Large intestine (tissue), 12 donors: ENCODE data around the gene VCP. TPM values are rescaled to one million over a fixed set of nuclear protein-coding genes. Genes with fewer than 3 reads are reported as not detected.
A peak's percentile ranks its signal among the peaks of the same experiment; 100 is the strongest.

Source experiments
- DNase-seq, 2 donors: peaks; one replicate each; pipeline versions ENCODE4 v3.0.0 to v3.0.0-alpha.2; 2013
- H3K27ac ChIP-seq: one replicate; pipeline ENCODE4 v1.5.1; 2013; ENCODE audit warnings: low read length
- H3K27me3 ChIP-seq: 2 replicates; pipeline ENCODE4 v1.6.1; 2013; ENCODE audit warnings: low read length; ENCODE audit not compliant: control insufficient read depth, insufficient read depth
- H3K36me3 ChIP-seq: 2 replicates; pipeline ENCODE4 v1.6.1; 2013; ENCODE audit warnings: low read length; ENCODE audit not compliant: control insufficient read depth, insufficient read depth
- H3K4me1 ChIP-seq: one replicate; pipeline ENCODE4 v1.6.1; 2013; ENCODE audit warnings: low read length; ENCODE audit not compliant: control insufficient read depth, insufficient read depth
- H3K4me3 ChIP-seq: one replicate; pipeline ENCODE4 v1.5.1; 2013; ENCODE audit warnings: low read length
- H3K9me3 ChIP-seq: one replicate; pipeline ENCODE4 v1.6.1; 2013; ENCODE audit warnings: mild to moderate bottlenecking, low read depth, low read length, moderate library complexity; ENCODE audit not compliant: control insufficient read depth
- WGBS: methylation state at CpG from one replicate; pipeline ENCODE4 v1.1.5; 2013; ENCODE audit warnings: low lambda C conversion rate; ENCODE audit not compliant: insufficient coverage; 5-methylcytosine and 5-hydroxymethylcytosine counted together
- long read RNA-seq, 11 donors: transcript quantifications; one replicate each; lab custom pipeline, GENCODE V29; 2026
- polyA plus RNA-seq: library from polyadenylated mRNA; unstranded; fragments of 120-200 nt; gene quantifications from one replicate; pipeline ENCODE4 v1.2.1, GENCODE V29; 2013

VCP gene
- polyA plus RNA-seq = 189 TPM
- long read RNA-seq, donor 1, full-length matches to known transcripts = 23 of 31 reads
- long read RNA-seq, donor 1, partial matches to known transcripts = 8 of 31 reads
- long read RNA-seq, donor 1, other reads (novel, unspliced or antisense) = 0 of 31 reads
- long read RNA-seq, donor 2, full-length matches to known transcripts = 52 of 91 reads
- long read RNA-seq, donor 2, partial matches to known transcripts = 32 of 91 reads
- long read RNA-seq, donor 2, other reads (novel, unspliced or antisense) = 7 of 91 reads
- long read RNA-seq, donor 3 = 0 reads
- long read RNA-seq, donor 4 = 0 reads
- long read RNA-seq, donor 5, full-length matches to known transcripts = 25 of 25 reads
- long read RNA-seq, donor 5, partial matches to known transcripts = 0 of 25 reads
- long read RNA-seq, donor 5, other reads (novel, unspliced or antisense) = 0 of 25 reads
- long read RNA-seq, donor 6, full-length matches to known transcripts = 54 of 86 reads
- long read RNA-seq, donor 6, partial matches to known transcripts = 27 of 86 reads
- long read RNA-seq, donor 6, other reads (novel, unspliced or antisense) = 5 of 86 reads
- long read RNA-seq, donor 7, full-length matches to known transcripts = 14 of 21 reads
- long read RNA-seq, donor 7, partial matches to known transcripts = 7 of 21 reads
- long read RNA-seq, donor 7, other reads (novel, unspliced or antisense) = 0 of 21 reads
- long read RNA-seq, donor 8, full-length matches to known transcripts = 34 of 73 reads
- long read RNA-seq, donor 8, partial matches to known transcripts = 34 of 73 reads
- long read RNA-seq, donor 8, other reads (novel, unspliced or antisense) = 5 of 73 reads
- long read RNA-seq, donor 9, full-length matches to known transcripts = 45 of 57 reads
- long read RNA-seq, donor 9, partial matches to known transcripts = 12 of 57 reads
- long read RNA-seq, donor 9, other reads (novel, unspliced or antisense) = 0 of 57 reads
- long read RNA-seq, donor 10, full-length matches to known transcripts = 49 of 65 reads
- long read RNA-seq, donor 10, partial matches to known transcripts = 16 of 65 reads
- long read RNA-seq, donor 10, other reads (novel, unspliced or antisense) = 0 of 65 reads
- long read RNA-seq, donor 11, full-length matches to known transcripts = 31 of 44 reads
- long read RNA-seq, donor 11, partial matches to known transcripts = 7 of 44 reads
- long read RNA-seq, donor 11, other reads (novel, unspliced or antisense) = 6 of 44 reads

DNA sequence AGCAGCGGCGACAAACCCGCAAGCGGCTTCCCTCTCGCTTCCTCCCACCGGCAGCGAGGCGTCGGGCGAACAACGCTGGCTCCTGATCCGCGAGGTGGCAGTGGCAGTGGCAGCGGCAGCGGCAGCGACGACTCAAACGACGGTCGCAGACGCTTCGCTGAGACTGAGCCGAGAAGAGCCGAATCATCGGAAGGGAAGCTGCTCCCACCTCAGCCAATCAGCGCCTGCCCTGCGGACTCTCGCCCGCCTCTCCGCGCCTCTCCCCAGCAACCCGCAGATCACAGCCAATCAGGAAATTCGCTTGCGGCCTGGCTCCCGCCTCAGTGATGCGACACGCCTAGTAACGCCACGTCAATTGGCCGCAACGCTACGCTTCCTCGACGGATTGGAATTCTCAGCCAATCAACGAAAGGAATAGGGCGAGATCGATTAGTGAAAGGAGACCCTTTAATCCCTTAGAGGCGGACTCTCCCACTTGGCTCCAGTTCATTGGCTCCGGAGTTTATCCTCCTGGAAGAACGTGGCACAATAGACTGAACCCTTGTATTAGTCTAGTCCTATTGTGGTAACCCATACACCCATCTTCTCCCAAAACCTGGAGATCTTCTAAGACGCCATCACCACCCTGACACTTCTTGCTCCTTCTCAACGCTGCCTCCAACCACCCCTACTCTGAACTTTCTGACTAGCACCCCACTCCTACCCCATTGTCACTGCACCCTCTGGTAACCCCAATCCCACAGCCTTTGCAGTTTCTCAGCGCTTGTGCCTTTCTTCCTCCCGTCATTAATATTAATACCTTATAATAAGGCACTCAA lies at the start of gene VCP:
TSS of gene VCP (minus strand) at position 165 of the 818 bp plus-strand sequence. CDS start 272 bp downstream, outside the sequence.
- H3K36me3 ChIP-seq = peaks cover 43% of the 10 kb centered on the region
- peaks cover 19% of the 10 kb centered on the region for H3K4me1 ChIP-seq
- WGBS = 6% methylated on average over 2 of the region's 54 CpGs

DNA sequence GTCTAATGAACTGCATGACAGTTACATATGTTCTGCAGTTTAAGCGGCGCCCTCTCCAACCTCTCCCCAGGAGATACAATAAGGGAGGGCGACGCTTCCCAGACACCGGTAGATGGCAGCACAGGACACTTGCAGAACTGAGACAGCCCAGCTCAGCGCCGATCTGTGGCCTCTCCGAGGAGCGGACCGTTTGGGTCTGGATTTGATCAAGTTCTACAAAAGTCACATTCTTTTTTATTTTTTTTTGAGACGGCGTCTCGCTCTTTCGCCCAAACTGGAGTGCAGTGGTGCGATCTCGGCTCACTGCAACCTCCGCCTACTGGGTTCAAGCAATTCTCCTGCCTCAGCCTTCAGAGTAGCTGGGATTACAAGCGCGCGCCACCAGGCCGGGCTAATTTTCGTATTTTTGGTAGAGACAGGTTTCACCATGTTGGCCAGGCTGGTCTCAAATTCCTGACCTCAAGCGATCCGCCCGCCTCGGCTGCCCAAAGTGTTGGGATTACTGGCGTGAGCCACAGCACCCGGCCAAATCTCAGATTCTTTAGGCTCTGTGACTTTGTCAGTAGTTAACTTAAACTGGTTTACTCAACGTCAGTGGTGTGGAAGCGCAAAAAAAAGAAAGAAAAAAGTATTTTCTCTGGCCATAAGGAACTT lies 44.6 kb upstream of the VCP start:
- Histone ChIP-seq H3K36me3 (no peaks in the 10 kb centered on the region), H3K9me3 (no peaks in the 10 kb centered on the region), H3K4me1 (peaks cover 20% of the 10 kb centered on the region), H3K27ac (peak overlapping the region; percentile 87), H3K27me3 (no peaks in the 10 kb centered on the region), H3K4me3 (peak overlapping the region; percentile 78)
- peak; percentile 88 to 91 for DNase-seq
- WGBS = 38% methylated on average over 5 of the region's 30 CpGs

More for the DNA sequence above, at the start of gene VCP:
- Histone ChIP-seq H3K27me3 (no peaks in the 10 kb centered on the region), H3K27ac (peak within 1 kb of the TSS; percentile 99), H3K4me3 (peak within 1 kb of the TSS; percentile 92), H3K9me3 (peaks cover 3% of the 10 kb centered on the region)
- DNase-seq = peak; percentile 98 to 99

DNA sequence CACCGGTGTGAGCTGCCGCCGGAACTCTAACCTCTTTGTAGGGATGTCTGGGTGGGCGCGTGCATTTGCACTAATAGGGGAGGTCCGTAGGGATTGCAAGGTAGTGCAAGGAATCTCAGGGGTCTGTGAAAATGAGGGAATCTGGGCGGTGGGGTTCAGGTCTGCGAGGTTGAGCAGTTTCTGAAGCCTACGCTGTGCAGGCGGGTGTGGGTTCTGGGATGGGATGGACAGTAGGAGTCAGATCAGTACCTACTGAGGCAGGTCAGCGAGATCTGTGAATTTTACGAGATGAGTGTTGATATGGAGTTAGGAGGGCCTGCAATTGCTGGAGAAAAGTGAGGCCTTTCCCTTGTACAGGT lies 44.1 kb upstream of the VCP start:
- Histone ChIP-seq H3K36me3 (no peaks in the 10 kb centered on the region), H3K4me1 (peaks cover 25% of the 10 kb centered on the region), H3K27ac (peak overlapping the region; percentile 87), H3K4me3 (peak overlapping the region; percentile 78), H3K9me3 (no peaks in the 10 kb centered on the region), H3K27me3 (no peaks in the 10 kb centered on the region)
- no CpG with 5 or more reads among the region's 12 CpGs for WGBS
- no peak for DNase-seq

DNA sequence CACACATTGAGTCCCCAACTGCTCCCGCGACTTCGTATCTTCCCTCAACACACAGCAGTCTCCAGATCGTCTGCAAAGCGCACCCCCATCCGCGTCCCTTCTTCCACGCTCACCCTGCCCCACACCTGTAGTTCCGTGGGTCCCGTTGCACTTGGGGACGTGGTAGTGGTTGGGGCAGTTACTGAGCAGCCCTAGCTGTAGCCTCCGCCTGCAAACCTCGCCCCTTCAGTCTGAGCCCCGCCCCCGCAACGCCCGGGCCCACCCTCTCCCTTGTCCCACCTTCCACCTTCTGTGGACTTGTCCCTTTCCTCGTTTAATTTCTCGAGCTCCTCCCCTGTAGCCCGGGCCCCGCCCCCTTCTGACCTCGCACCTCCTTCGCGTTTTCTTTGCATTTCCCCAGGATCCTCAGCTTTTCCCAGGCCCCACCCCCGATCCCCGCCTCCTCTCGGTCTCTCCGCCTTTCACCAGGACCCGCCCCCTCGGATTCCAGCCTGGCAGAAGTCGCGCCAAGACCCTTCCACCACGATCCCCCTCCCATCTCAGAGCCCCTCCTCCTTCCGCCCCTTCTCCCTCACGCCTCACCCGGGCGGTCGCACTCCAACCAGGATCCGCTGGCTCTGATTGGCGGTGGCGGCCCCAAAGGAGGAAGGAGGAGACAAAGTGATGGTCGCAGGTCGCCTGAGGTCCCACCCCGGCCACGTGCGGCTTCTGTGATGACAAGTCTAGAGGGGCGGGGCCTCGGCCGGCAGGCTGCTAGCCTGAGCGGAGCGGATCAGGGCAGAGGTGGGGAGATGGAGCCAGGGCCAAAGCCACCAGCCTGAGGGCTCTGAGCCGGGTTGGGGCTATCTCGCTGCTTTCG lies 43.5 kb upstream of the VCP start, which contains the start of gene ATOSB:
TSS of gene ATOSB (minus strand) at position 183 of the 859 bp plus-strand sequence. CDS start 7,588 bp downstream, outside the sequence.
- peak within 1 kb of the TSS; percentile 87 for H3K27ac ChIP-seq
- no peaks in the 10 kb centered on the region for H3K27me3 ChIP-seq
- peaks cover 25% of the 10 kb centered on the region for H3K4me1 ChIP-seq
- H3K36me3 ChIP-seq = no peaks in the 10 kb centered on the region
- peak within 1 kb of the TSS; percentile 78 for H3K4me3 ChIP-seq
- DNase-seq = peak; percentile 96 to 99
- 0% methylated on average over 2 of the region's 54 CpGs for WGBS
- no peaks in the 10 kb centered on the region for H3K9me3 ChIP-seq

DNA sequence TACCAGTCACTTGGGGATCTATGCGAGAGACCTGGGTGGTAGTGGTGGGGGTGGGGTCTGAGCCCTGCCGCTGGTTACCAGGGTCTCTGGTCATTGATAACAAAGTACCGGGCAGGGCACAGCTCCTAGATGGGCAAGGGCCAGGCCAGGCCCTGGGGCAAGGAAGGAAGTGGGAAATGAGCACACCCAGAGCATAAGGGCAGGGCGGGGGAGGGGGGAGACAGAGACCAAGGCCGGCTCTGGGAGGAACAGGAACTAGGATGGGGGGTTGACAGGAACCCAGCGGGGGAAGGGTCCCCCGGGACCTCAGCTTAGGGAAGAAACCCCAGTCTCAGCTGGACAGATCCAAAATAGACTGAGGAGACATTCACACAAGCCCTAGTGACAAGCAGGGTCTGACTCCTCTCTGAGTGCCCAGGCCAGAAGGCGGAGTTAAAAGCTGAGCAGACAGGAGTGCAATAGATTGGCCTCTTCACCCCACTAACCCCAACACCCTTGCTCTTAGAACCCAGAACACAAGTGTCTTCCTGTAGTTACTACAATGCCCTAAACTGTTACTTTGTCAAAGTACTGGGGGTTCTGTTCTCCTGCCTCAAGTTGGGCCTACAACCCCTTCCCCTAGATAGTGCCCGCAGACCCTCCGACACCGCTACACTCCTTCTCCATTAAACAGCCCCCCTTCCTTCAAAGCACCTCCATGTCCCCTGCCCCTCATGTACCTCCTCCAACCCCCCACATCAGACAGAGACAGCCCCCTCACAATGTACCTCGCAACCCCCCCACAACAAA lies 42.6 kb upstream of the VCP start:
- peak in 1 of 2 donors; percentile 74 for DNase-seq
- H3K9me3 ChIP-seq = no peaks in the 10 kb centered on the region
- no peaks in the 10 kb centered on the region for H3K36me3 ChIP-seq
- no CpG with 5 or more reads among the region's 12 CpGs for WGBS
- H3K4me3 ChIP-seq = peak overlapping the region; percentile 78
- peaks cover 33% of the 10 kb centered on the region for H3K4me1 ChIP-seq
- peak overlapping the region; percentile 87 for H3K27ac ChIP-seq
- no peaks in the 10 kb centered on the region for H3K27me3 ChIP-seq

DNA sequence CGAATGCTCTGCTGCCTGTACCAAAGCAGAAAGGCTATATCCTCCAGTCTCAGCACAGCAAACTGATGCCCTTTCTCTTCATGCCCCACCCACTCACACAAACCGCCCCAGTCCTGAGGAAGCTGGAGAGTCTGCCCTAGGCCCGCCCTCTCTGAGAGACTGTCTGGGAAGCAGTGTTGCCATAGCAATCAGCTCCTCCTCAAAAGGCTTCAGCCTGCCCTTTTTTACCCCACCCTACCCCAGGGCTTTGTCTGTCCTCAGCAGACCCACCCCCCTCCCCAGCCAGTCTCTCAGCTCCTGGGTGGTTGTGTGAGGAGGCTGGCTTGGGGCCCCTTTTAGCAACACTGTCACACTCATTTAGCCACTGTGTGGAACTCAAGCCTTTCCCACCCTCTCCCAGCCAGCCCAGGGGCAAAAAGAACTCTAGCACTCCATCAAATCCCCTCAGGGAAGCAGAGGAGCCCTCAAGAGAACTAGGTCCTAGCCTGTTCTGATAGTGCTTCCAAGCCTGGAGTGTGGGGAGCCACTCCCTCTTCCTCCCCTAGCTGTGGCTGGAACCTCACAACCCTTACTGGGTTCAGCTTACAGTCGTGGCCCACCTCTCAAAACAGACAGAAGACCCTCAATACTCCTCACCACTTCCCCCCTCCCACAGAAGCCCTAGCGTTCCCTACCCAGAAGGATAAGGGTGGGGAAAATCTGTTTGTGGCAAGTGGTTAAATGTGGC lies 41.9 kb upstream of the VCP start:
- 0% methylated on average over 1 of the region's 5 CpGs for WGBS
- DNase-seq = peak; percentile 77 to 83
- H3K9me3 ChIP-seq = no peaks in the 10 kb centered on the region
- H3K27ac ChIP-seq = peak overlapping the region; percentile 87
- H3K36me3 ChIP-seq = no peaks in the 10 kb centered on the region
- peaks cover 33% of the 10 kb centered on the region for H3K4me1 ChIP-seq
- H3K27me3 ChIP-seq = no peaks in the 10 kb centered on the region
- H3K4me3 ChIP-seq = peak overlapping the region; percentile 78

DNA sequence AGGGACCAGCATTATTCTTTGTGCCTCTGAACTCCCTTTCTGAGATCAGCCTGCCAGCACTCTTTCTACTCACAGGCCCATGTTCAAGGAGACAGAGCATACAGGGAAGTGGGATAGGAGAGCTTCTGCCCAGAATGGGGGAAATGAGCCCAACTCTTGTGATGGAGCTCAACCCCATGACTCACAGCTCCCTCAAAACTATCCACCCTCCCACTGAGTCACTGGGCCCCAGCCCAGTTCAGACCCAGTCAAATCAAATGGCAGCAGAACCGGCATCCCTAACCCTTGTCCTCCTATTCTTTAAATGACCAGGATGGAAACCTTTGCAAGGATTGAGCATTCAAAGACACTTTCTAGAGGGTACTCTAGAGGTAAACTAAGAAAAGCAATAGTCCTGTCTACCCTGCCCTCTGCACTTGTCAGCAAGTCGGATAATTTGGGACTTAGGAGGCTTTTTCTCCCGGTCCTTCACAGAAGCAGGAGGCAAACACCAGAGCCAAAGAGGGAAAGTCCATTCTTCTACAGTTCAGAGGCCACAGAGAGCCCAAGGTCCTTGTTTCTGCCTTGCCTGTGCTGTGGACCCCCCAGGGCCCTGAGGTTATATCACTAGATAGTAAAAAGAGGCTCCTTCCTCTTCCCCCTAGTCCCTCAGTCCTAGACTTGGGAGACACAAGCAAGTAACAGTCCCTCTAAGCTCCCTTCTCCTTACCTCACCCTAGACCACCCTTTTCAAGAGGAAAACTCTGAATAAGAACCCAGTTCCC lies 40.0 kb upstream of the VCP start:
- H3K4me1 ChIP-seq = peaks cover 33% of the 10 kb centered on the region
- H3K9me3 ChIP-seq = no peaks in the 10 kb centered on the region
- H3K27me3 ChIP-seq = no peaks in the 10 kb centered on the region
- peaks cover 9% of the 10 kb centered on the region for H3K36me3 ChIP-seq
- DNase-seq = no peak
- WGBS = no CpG with 5 or more reads among the region's 3 CpGs
- H3K27ac ChIP-seq = peak overlapping the region; percentile 47
- H3K4me3 ChIP-seq = no peak overlapping the region
